GM19455 (cell line): ENCODE data around the gene PRPSAP1.

Experiments
- ATAC-seq: cut with Tn5 transposase; IDR thresholded peaks from one replicate; pipeline ENCODE4 v1.9.1; 2021; ENCODE audit not compliant: unreplicated experiment

Gene PRPSAP1

GRCh38 chr17:76353599-76354316, at the start of gene PRPSAP1:
Gene PRPSAP1, minus strand, starts transcription at chr17:76353916. Its CDS starts 213 bp downstream, at chr17:76353703.
- peak; percentile 81 for ATAC-seq

- ATAC-seq = no peak
These were observed 49.0 kb upstream of the PRPSAP1 start for GRCh38 chr17:76402711-76403110.

GRCh38 chr17:76399175-76400172, 45.8 kb upstream of the PRPSAP1 start:
- no peak for ATAC-seq

GRCh38 chr17:76398523-76399174, 44.9 kb upstream of the PRPSAP1 start:
- ATAC-seq = no peak

GRCh38 chr17:76397687-76398522, 44.2 kb upstream of the PRPSAP1 start:
- ATAC-seq = no peak

GRCh38 chr17:76397184-76397583, 43.5 kb upstream of the PRPSAP1 start:
- ATAC-seq = no peak

- ATAC-seq = no peak
These were observed 42.3 kb upstream of the PRPSAP1 start for GRCh38 chr17:76395980-76396379.

- ATAC-seq = no peak
These were observed 40.5 kb upstream of the PRPSAP1 start for GRCh38 chr17:76394166-76394565.

- ATAC-seq = no peak
These were observed 37.5 kb upstream of the PRPSAP1 start for GRCh38 chr17:76391200-76391715.

- ATAC-seq = no peak
These were observed 36.3 kb upstream of the PRPSAP1 start for GRCh38 chr17:76390003-76390421.

- ATAC-seq = no peak
These were observed 35.5 kb upstream of the PRPSAP1 start for GRCh38 chr17:76388966-76389888.

- no peak for ATAC-seq
These were observed 33.5 kb upstream of the PRPSAP1 start for GRCh38 chr17:76386966-76387765.

GRCh38 chr17:76385892-76386786, 32.4 kb upstream of the PRPSAP1 start:
- ATAC-seq = no peak

- no peak for ATAC-seq
These were observed 31.5 kb upstream of the PRPSAP1 start for GRCh38 chr17:76384987-76385891.

GRCh38 chr17:76384222-76384986, 30.7 kb upstream of the PRPSAP1 start, which contains the start of gene SPHK1:
Gene SPHK1, plus strand, starts transcription at chr17:76384609. Its CDS starts 1,036 bp downstream, at chr17:76385645.
- peak; percentile 65 for ATAC-seq
